GM18873 (cell line): ENCODE data around the gene PEX3.

Experiments used
- ATAC-seq: cut with Tn5 transposase; IDR thresholded peaks from one replicate; pipeline ENCODE4 v1.9.1; 2021; ENCODE audit warnings: mild to moderate bottlenecking, moderate library complexity, moderate number of reproducible peaks; ENCODE audit not compliant: unreplicated experiment, low FRiP score

Gene PEX3

DNA sequence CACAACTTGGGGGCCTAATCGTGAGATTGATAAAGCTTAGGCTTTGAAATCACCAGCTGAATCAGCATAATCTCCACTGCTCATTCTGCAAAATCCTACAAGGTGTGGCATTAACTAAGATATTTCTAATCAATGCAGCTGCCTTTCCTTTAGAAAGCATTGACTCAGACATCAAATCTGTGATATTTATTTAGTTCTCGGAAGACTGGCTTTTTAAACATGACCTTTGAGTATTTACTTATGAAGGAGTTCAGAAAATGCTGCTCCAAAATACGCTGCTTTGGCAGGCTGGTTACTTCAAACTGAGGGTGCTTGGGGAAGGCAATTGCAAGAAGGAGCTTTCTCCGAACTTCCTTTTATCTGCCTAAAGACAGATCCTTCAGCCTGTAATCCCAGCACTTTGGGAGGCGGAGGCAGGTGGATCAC, 84.6 kb downstream of the PEX3 start:
- no peak for ATAC-seq

DNA sequence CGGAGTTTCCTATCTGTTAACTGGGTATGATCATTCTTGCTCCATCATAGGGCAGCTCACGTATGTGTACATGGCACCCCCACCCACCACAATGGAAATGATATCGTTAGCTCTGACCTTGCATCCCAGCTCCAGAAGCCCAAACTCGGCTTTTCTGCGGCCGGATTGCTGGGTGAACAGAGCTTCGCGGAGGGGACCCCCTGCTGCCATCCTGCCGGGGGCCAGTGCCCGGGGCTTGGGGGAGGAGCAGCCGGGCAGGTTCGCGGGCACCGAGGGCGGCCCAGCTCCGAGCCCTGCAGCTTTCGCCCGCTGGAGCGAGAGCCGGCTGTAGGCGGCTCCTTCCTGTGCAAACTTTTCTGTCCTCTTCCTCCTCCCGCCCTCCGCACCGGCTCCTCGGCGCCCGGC, 85.9 kb downstream of the PEX3 start:
- ATAC-seq, result peak; percentile 58

DNA sequence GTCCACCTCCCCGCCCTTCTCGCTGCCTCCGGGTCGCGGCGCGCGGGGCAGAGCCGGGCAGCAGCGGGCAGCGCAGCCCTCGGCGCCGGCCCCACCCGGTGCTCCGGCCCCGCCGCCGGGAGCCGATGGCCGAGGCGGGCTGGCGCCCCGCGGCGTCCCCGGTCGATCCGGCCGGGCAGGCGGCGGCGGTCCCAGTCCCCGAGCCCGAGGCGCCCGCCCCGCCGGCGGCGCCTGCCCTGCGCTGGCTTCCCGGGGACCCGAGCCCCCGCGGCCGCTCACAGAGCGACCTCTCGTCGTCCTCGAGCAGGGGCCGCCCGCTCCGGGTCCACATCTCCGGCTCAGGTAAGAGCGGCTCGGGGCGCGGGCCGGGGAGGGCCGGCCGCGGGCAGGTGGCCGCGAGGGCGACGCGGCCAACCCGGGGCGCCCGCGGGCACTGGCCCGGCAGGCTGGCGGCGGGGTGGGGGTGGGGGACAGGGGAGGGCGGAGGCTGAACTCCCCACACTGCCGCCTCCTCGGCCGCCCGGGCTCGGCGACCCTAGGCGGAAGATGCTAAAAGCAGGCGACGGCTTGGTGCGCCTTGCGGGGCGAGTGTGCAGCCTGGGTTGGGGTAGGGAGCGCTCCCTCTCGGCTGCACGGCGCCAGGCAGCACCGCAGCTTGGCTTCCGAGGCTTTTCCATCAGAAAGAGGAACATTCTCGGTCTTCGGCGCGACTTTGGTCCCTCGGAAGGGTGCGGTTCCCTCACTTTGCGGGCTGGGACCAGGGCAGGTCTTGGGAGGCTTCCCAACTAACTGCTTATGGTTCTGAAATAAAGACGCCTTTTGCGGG, 86.5 kb downstream of the PEX3 start:
- ATAC-seq, result peak; percentile 41

DNA sequence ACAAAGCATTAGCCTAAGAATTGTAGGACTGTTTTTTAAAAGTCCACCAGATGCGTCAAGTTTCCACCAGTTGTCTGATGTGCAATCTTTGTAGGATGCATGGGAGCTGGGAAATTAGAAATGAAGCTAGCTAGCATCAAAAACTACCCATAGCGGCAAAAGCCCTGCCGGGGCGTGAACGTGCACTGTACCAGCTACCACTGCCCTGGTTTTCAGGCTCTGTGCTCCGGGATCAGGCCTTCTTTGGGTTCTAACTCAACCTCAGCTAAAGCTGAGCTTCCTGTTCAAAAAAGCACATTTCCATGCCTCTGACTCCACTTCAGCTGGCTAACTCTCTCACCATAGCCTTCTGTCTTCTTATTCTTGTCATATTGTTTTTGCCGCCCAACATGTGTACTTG, 87.8 kb downstream of the PEX3 start:
- ATAC-seq, result no peak

DNA sequence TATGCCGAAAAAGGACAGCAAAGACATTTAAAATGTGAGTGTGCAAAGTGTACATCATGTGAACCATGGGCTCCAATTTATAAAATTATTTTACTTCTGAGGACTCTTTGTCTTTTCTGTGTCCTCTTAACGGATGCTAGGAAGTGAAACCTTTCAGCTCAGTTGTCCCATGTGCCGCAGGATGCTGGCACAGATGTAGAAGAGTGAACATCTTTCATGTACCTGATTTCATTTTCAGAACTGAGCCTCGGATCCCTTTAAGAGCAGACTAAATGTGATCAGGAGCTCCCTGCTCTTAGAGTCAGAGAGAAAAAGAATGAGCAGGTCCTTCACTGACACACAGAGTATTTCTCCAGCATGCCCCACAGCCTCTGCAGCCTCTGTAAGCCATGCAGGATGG, 88.5 kb downstream of the PEX3 start:
- ATAC-seq, result no peak

DNA sequence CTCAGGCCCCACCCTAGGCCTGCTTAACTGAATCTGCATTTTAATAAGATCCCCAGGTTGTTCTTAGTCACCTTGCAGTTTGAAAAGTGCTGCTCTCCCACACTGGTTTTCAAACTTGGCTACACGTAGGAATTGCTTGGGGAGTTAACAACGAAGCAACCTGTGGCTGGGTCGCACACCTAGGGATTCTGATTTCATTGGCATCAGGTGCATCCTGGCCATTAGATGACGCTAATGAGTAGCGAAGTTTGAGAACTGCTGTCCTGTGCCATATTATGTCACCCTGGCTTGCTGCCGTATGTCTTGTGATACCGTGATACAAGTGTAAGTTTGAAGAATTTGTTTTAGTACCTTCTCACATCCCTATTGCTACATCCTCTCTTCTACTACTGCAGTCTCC, 89.1 kb downstream of the PEX3 start:
- no peak for ATAC-seq

DNA sequence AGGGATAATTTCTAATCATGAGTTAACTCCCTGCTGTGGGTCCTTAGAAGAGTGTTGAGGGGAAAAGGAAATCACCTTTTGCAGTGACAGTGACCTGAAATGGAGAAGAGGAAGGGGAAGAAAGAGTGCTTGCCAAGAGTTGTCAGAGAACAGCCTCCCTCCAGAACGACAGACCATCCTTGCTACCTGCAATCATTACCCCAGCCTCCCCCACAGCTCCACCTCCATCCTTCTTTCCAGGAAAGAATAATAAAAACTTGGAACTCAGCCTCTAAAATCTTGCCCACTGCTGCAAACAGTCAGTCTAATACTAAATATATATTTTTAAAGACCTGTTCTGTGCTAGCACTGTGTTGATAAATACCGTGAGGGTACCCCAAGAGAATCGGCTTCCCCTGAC, 89.6 kb downstream of the PEX3 start:
- ATAC-seq, result no peak
